ENCODE results near the gene OVCH2.

GRCh38 chr11:7675631-7676030 is 30.6 kb downstream of the OVCH2 start:
- no peak for TF ChIP-seq CTCF (conservative IDR thresholded peaks at IDR 0.05 in 1 of 2, IDR thresholded peaks at IDR 0.05 in 1 of 2; ENCODE audit: low read depth in 1 of 2, low read length in 2 of 2)
- TF ChIP-seq EZH2 (IDR thresholded peaks at IDR 0.05; ENCODE audit: low read length, missing control alignments) = no peak

Data from fibroblast of lung (primary cell).